ENCODE results near the gene TNFAIP6.
"Not testable (repeated sequence)": the region's sequence is repeated elsewhere in the genome, so short reads cannot be mapped to it uniquely, and the experiment has no call there.

The TNFAIP6 gene

DNA sequence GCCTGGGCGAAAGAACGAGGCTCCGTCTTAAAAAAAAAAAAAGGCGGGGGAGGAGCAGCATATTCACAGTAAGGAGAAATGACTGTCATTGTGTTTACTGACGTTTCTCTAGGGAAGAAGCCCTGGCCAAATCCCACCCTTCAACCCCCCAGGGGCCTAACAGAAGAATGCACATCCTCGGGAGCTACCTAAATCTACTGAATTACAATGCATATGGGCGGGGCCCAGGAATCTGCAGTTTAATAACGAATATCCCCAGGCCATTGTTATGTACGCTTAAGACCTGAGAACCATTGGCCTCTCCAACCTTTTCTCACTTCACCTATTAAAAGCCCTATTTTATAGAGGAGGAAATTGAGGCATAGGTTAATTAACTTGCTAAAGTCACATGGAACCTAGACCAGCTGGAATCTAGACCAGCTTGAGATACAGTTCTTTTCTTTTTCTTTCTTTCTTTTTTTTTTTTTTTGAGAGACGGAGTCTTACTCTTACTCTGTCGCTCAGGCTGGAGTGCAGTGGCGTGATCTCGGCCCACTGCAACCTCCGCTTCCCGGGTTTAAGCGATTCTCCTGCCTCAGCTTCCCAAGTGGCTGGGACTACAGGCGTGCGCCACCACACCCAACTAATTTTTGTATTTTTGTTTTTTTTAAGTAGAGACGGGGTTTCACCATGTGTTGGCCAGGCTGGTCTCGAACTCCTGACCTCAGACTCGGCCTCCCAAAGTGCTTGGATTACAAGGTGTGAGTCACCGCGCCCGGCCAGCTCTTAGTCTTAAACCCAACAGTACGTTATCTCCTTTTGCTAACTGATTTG lies 51.6 kb downstream of the TNFAIP6 start:
- peaks cover 42% of the 10 kb centered on the region for H3K79me2 ChIP-seq (ENCODE audit: insufficient read depth, low read depth)
- H3K36me3 ChIP-seq (ENCODE audit: insufficient read depth), result peaks cover 11% of the 10 kb centered on the region; the same call in 1 of the 2 replicates
- peak overlapping the region; percentile 95; the same call in 1 of the 2 replicates for H3K9ac ChIP-seq
- H3K27me3 ChIP-seq (ENCODE audit: insufficient read depth, low read depth), result no peaks in the 10 kb centered on the region
- 0 out of 2 replicates have a peak, but pooled peaks cover 5% of the 10 kb centered on the region for H4K20me1 ChIP-seq (ENCODE audit: insufficient read depth)
- no peak overlapping the region for H3K4me3 ChIP-seq (IDR thresholded peaks at IDR 0.05; ENCODE audit: insufficient read depth, low read depth, low read length)
- peak overlapping the region; percentile 86 for H3K27ac ChIP-seq
- TF ChIP-seq, protein P1, sequence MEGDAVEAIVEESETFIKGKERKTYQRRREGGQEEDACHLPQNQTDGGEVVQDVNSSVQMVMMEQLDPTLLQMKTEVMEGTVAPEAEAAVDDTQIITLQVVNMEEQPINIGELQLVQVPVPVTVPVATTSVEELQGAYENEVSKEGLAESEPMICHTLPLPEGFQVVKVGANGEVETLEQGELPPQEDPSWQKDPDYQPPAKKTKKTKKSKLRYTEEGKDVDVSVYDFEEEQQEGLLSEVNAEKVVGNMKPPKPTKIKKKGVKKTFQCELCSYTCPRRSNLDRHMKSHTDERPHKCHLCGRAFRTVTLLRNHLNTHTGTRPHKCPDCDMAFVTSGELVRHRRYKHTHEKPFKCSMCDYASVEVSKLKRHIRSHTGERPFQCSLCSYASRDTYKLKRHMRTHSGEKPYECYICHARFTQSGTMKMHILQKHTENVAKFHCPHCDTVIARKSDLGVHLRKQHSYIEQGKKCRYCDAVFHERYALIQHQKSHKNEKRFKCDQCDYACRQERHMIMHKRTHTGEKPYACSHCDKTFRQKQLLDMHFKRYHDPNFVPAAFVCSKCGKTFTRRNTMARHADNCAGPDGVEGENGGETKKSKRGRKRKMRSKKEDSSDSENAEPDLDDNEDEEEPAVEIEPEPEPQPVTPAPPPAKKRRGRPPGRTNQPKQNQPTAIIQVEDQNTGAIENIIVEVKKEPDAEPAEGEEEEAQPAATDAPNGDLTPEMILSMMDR (conservative IDR thresholded peaks at IDR 0.05; ENCODE audit: low read depth, low read length), result no peak
- peaks cover 22% of the 10 kb centered on the region for H3K4me1 ChIP-seq (ENCODE audit: low read depth, poor library complexity, severe bottlenecking)
- H2AFZ ChIP-seq (ENCODE audit: low read depth), result peak overlapping the region; percentile 91
- H3K4me2 ChIP-seq, result peak overlapping the region; percentile 56

DNA sequence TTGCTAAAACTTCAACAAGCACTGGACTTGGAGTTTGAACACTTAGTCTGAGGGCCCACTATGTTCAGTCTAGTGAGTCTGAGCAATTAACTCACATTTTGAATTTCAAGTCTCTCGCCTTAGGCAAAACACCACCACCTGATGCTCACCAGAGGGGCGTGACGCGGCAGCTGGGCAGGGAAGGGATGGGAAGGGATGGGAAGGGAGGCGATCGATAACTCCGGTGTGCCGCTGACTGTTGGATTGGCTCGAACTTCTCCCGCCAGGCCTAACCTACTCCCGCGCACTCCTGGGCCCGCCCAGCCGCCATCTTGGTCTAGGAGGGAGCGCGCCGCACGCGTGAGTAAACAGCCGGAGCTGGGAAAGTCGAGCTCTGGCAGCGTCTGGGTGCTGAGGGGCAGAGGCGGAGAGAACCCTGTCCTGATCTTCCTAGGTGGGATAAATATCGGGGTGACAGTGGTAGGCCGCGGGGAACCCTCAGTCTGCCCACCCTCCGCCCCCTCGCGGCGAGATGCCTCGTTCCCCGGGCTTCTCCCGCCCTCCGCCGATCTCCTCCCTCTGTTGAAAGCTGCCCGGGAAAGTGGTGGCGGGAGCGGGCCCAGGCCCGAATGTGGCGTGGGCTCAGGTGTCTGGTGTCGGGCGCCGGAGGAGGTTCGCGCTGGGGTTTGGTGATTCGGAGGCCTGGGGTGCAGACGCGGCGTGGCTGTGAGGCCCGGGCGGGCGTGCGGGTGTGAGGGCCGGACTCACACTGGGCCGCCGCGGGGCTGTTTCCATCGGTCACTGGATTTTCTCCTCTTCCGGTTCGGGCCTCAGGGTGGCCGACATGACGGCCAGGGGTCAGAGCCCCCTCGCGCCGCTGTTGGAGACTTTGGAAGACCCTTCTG lies 52.5 kb downstream of the TNFAIP6 start, which contains the start of gene RIF1:
Gene RIF1, plus strand, starts transcription at position 302 of the 884 bp plus-strand sequence. Its CDS starts 522 bp downstream, at position 824.
- Histone ChIP-seq H3K79me2 (ENCODE audit: insufficient read depth, low read depth) (peaks cover 49% of the 10 kb centered on the region), H3K4me1 (ENCODE audit: low read depth, poor library complexity, severe bottlenecking) (peaks cover 25% of the 10 kb centered on the region), H2AFZ (ENCODE audit: low read depth) (peak within 1 kb of the TSS; percentile 91), H3K27ac (peak within 1 kb of the TSS; percentile 86), H3K4me3 (IDR thresholded peaks at IDR 0.05; ENCODE audit: insufficient read depth, low read depth, low read length) (peak within 1 kb of the TSS; percentile 93), H4K20me1 (ENCODE audit: insufficient read depth) (0 out of 2 replicates have a peak, but pooled peaks cover 8% of the 10 kb centered on the region), H3K9ac (peak within 1 kb of the TSS; percentile 95), H3K36me3 (ENCODE audit: insufficient read depth) (peaks cover 17% of the 10 kb centered on the region; the same call in 1 of the 2 replicates), H3K27me3 (ENCODE audit: insufficient read depth, low read depth) (no peaks in the 10 kb centered on the region), H3K4me2 (peak within 1 kb of the TSS; percentile 96)
- TF ChIP-seq, protein P1 (conservative IDR thresholded peaks at IDR 0.05; ENCODE audit: low read depth, low read length), result peak; percentile 72

DNA sequence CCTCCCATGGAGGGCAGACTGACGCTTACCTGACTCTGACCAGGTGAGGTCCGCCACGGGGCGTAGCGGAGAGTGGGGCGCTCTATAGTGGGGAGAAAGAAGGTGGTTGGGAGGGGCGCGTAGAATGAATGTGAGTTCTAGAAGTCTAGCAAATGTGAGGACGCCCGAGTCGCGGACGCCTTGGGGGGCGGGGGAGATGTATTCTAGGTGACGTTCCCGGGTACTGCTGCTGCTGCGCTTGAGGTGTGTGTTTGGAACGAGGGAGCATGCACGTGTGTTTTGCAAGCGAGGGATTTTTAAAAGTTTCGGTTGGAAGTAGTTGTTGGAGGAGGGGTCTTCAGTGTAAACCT lies 53.1 kb downstream of the TNFAIP6 start:
- 0 out of 2 replicates have a peak, but pooled peaks cover 8% of the 10 kb centered on the region for H4K20me1 ChIP-seq (ENCODE audit: insufficient read depth)
- H3K27me3 ChIP-seq (ENCODE audit: insufficient read depth, low read depth), result no peaks in the 10 kb centered on the region

DNA sequence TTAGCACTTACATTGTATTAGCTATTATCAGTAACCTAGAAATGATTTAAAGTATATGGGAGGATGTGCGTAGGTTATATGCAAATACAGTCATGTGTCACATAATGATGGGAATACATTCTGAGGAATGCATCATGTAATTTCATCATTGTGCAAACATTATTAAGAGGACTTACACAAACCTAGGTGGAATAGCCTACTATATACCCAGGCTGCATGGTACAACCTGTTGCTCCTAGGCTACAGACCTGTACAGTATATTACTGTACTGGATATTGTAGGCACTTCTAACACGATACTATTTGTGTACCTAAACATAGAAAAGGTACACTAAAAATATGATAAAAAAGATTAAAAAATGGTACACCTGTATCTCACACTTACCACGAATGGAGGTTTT lies 60.3 kb downstream of the TNFAIP6 start:
- peaks cover 33% of the 10 kb centered on the region; the same call in 1 of the 2 replicates for H3K36me3 ChIP-seq (ENCODE audit: insufficient read depth)
- H3K4me1 ChIP-seq (ENCODE audit: low read depth, poor library complexity, severe bottlenecking), result peaks cover 30% of the 10 kb centered on the region
- H3K27ac ChIP-seq, result no peak overlapping the region
- H3K27me3 ChIP-seq (ENCODE audit: insufficient read depth, low read depth), result no peaks in the 10 kb centered on the region
- H4K20me1 ChIP-seq (ENCODE audit: insufficient read depth), result peaks cover 8% of the 10 kb centered on the region; the same call in 1 of the 2 replicates
- no peak overlapping the region for H3K4me3 ChIP-seq (IDR thresholded peaks at IDR 0.05; ENCODE audit: insufficient read depth, low read depth, low read length)
- no peak overlapping the region for H3K4me2 ChIP-seq
- no peak overlapping the region for H2AFZ ChIP-seq (ENCODE audit: low read depth)
- peaks cover 82% of the 10 kb centered on the region for H3K79me2 ChIP-seq (ENCODE audit: insufficient read depth, low read depth)
- TF ChIP-seq, protein P1 (conservative IDR thresholded peaks at IDR 0.05; ENCODE audit: low read depth, low read length), result no peak
- H3K9ac ChIP-seq, result no peak overlapping the region

More for the DNA sequence above, 53.1 kb downstream of the TNFAIP6 start:
- peaks cover 18% of the 10 kb centered on the region; the same call in 1 of the 2 replicates for H3K36me3 ChIP-seq (ENCODE audit: insufficient read depth)
- H3K79me2 ChIP-seq (ENCODE audit: insufficient read depth, low read depth), result peaks cover 55% of the 10 kb centered on the region
- H3K4me1 ChIP-seq (ENCODE audit: low read depth, poor library complexity, severe bottlenecking), result peaks cover 25% of the 10 kb centered on the region
- peak overlapping the region; percentile 91 for H2AFZ ChIP-seq (ENCODE audit: low read depth)
- H3K4me2 ChIP-seq, result peak overlapping the region; percentile 96
- TF ChIP-seq, protein P1 (conservative IDR thresholded peaks at IDR 0.05; ENCODE audit: low read depth, low read length), result no peak
- peak overlapping the region; percentile 86 for H3K27ac ChIP-seq
- H3K9ac ChIP-seq, result peak overlapping the region; percentile 95
- H3K4me3 ChIP-seq (IDR thresholded peaks at IDR 0.05; ENCODE audit: insufficient read depth, low read depth, low read length), result peak overlapping the region; percentile 93

DNA sequence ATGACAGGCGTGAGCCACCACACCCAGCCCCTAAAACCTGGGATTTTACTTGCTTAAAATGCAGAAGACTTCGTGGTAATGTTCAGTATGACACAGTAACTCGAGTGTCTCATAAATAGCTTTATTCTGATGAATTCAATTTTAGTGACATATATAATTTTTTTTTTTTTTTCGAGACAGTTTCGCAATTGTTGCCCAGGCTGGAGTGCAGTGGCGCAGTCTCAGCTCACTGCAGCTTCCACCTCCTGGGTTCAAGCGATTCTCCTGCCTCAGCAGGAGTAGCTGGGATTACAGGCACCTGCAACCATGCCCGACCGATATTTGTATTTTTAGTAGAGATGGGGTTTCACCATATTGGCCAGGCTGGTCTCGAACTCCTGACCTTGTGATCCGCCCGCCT lies 64.3 kb downstream of the TNFAIP6 start:
- H3K27ac ChIP-seq; H4K20me1 ChIP-seq (ENCODE audit: insufficient read depth); H3K27me3 ChIP-seq (ENCODE audit: insufficient read depth, low read depth); H3K9ac ChIP-seq; H2AFZ ChIP-seq (ENCODE audit: low read depth); H3K4me3 ChIP-seq (IDR thresholded peaks at IDR 0.05; ENCODE audit: insufficient read depth, low read depth, low read length): not testable (repeated sequence)
- Histone ChIP-seq H3K4me1 (ENCODE audit: low read depth, poor library complexity, severe bottlenecking) (peaks cover 35% of the 10 kb centered on the region), H3K4me2 (peak overlapping the region; percentile 8; the same call in 1 of the 2 replicates), H3K79me2 (ENCODE audit: insufficient read depth, low read depth) (peaks cover 85% of the 10 kb centered on the region), H3K36me3 (ENCODE audit: insufficient read depth) (peaks cover 28% of the 10 kb centered on the region; the same call in 1 of the 2 replicates)

Measured in KMS-11 (cell line).